Measurements from ENCODE around the gene FAM228B. TPM values are rescaled to one million over a fixed set of nuclear protein-coding genes. Genes with fewer than 3 reads are reported as not detected.

FAM228B gene
- total RNA-seq, 4 donors from 2014 or later = 22.6 to 41.4 (median 33.8) TPM

DNA sequence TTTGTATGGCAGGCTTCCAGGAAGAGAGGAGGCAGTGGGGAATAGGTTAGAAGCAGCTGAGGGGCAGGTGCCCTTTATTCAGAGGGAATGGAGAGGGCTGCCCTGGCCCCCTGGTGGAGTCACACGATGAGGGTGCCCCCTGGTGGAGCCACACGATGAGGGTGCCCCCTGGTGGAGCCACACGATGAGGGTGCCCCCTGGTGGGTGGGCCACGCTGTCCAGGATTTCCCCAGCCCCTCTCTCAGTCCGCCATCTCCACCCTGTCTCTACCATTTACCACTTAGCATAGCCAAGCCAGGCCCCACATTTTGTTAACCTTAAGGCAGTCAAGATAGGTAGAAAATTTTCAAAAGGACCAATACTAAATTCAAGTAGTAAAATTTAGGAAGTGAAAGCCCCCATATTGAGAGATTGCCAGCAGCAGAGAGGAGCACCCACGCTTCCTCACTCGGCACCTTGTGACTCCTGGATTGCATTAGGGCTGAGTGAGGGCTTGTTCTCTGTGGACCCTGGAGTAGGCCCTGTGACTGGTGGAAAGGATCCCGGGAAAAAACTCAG, 41.2 kb downstream of the FAM228B start:
- Histone ChIP-seq H3K27ac (replicated peaks in 1 of 4) (no peak overlapping the region), H3K36me3 (peaks cover 0 to 31% (median 11%) of the 10 kb centered on the region in 4 donors), H3K4me3 (no peak overlapping the region), H3K9me3 (peaks cover 0 to 5% (median 0%) of the 10 kb centered on the region in 4 donors), H3K27me3 (no peaks in the 10 kb centered on the region), H3K4me1 (no peaks in the 10 kb centered on the region)
- no peak for TF ChIP-seq POLR2AphosphoS5 (IDR thresholded peaks at IDR 0.05)
- TF ChIP-seq, protein P1, sequence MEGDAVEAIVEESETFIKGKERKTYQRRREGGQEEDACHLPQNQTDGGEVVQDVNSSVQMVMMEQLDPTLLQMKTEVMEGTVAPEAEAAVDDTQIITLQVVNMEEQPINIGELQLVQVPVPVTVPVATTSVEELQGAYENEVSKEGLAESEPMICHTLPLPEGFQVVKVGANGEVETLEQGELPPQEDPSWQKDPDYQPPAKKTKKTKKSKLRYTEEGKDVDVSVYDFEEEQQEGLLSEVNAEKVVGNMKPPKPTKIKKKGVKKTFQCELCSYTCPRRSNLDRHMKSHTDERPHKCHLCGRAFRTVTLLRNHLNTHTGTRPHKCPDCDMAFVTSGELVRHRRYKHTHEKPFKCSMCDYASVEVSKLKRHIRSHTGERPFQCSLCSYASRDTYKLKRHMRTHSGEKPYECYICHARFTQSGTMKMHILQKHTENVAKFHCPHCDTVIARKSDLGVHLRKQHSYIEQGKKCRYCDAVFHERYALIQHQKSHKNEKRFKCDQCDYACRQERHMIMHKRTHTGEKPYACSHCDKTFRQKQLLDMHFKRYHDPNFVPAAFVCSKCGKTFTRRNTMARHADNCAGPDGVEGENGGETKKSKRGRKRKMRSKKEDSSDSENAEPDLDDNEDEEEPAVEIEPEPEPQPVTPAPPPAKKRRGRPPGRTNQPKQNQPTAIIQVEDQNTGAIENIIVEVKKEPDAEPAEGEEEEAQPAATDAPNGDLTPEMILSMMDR (IDR thresholded peaks at IDR 0.05) = peak; percentile 42 to 60 (median 56)
- intact Hi-C loops (cut with DNase I) = no loop called here
- no peak for DNase-seq (ENCODE audit: extremely low spot score)
- 54% methylated on average over 8 of the region's 8 CpGs for WGBS

DNA sequence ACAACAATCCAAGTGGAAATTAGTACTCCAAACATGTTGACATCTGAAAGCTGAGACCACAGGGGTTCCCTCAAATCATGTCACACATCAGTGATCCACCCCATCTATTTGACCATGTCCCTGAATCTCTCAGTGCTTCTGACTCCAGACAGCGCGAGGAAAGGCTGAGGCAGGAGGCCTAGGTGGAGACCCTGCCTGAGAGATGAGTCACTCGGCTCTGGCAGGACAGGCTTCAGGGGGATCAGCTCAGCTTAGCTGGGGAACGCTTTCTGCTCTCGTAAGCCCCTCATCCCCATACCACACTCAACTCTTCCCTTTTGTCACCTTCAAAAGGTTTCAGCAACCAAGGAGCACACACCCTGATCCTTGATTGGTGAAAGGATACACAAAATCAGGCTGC, 45.8 kb downstream of the FAM228B start:
- H3K27me3 ChIP-seq = no peaks in the 10 kb centered on the region
- 86% methylated on average over 5 of the region's 5 CpGs for WGBS

DNA sequence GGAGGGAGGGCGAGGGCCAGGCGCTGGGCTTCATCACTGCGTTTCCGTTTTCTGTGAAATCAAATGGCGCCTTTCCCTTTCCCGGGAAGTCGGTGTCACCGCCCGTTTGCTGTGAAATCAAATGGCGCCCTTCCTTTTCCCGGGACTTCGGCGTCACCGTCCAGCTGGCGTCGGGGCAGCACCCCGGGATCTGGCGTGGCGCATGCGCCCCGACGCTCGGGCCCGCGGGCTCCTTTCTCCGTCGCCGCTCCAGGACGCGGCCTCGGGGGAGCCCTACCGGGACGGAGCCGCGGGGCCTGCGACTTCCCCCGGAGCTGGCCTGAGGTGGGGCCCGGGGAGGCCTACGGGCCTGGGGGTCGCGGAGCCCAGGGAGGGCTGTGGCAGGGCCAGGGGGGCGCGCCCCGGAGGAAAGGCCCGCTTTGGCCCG, 51.6 kb downstream of the FAM228B start, which contains the start of gene FAM228A:
FAM228A (plus strand) TSS at position 203 of the 427 bp plus-strand sequence. CDS start 428 bp downstream, outside the sequence.
- Histone ChIP-seq H3K4me3 (peak within 1 kb of the TSS in 3 of 4 donors; percentile 21 to 36 (median 26)), H3K27ac (replicated peaks in 1 of 4) (no peak within 1 kb of the TSS), H3K36me3 (no peaks in the 10 kb centered on the region), H3K27me3 (peaks cover 0 to 8% (median 0%) of the 10 kb centered on the region in 4 donors), H3K9me3 (peaks cover 0 to 5% (median 0%) of the 10 kb centered on the region in 4 donors), H3K4me1 (peaks cover 0 to 7% (median 2%) of the 10 kb centered on the region in 4 donors)
- intact Hi-C loops (cut with DNase I) = no loop called here
- 82% methylated on average over 2 of the region's 46 CpGs for WGBS
- TF ChIP-seq POLR2A (IDR thresholded peaks at IDR 0.05; ENCODE audit: low read depth) (no peak), POLR2AphosphoS5 (IDR thresholded peaks at IDR 0.05) (no peak), EP300 (IDR thresholded peaks at IDR 0.05) (no peak)
- TF ChIP-seq, protein P1 (IDR thresholded peaks at IDR 0.05) = no peak
- DNase-seq (ENCODE audit: extremely low spot score) = no peak

More for the DNA sequence above, 45.8 kb downstream of the FAM228B start:
- H3K9me3 ChIP-seq = no peaks in the 10 kb centered on the region
- H3K36me3 ChIP-seq = peaks cover 0 to 7% (median 3%) of the 10 kb centered on the region in 4 donors
- no peaks in the 10 kb centered on the region for H3K4me1 ChIP-seq
- H3K4me3 ChIP-seq = no peak overlapping the region
- DNase-seq (ENCODE audit: extremely low spot score) = no peak
- H3K27ac ChIP-seq (replicated peaks in 1 of 4) = no peak overlapping the region
- intact Hi-C loops (cut with DNase I) = no loop called here
- TF ChIP-seq POLR2AphosphoS5 (IDR thresholded peaks at IDR 0.05) = no peak
- TF ChIP-seq EP300 (IDR thresholded peaks at IDR 0.05) = no peak
- TF ChIP-seq, protein P1 (IDR thresholded peaks at IDR 0.05) = no peak
- no peak for TF ChIP-seq POLR2A (IDR thresholded peaks at IDR 0.05; ENCODE audit: low read depth)

DNA sequence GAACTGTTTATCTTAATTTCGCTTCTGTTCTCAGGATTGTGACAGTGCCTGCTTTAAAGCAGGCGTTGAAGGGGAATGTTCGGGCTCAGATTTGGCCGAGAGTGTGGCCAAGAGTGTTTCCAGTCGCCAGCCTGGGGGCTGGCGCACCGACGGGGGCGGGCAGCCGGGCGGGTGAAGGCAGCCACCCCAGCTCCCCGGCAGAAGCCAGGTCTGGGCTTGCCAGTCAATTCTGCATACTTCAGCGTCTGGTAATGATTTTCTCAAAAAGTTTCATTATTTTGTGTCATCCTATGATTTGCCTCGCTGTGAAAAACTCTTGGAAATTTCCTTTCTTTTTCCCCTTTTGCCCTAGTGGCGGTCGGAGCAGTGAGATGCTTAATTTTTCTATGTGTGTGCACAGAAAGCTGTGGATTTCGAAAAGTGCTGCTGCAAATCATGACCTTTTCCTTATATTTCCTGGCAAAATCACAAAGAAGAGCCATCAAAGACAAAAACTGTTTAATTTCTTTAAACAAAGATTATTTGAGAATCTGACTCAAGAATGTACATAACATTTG, 52.4 kb downstream of the FAM228B start:
- H3K4me1 ChIP-seq = peaks cover 0 to 7% (median 2%) of the 10 kb centered on the region in 4 donors
- DNase-seq (ENCODE audit: extremely low spot score) = no peak
- peaks cover 0 to 8% (median 0%) of the 10 kb centered on the region in 4 donors for H3K27me3 ChIP-seq
- no peak for TF ChIP-seq POLR2A (IDR thresholded peaks at IDR 0.05; ENCODE audit: low read depth)
- TF ChIP-seq, protein P1 (IDR thresholded peaks at IDR 0.05) = no peak
- TF ChIP-seq EP300 (IDR thresholded peaks at IDR 0.05) = no peak
- no peak for TF ChIP-seq POLR2AphosphoS5 (IDR thresholded peaks at IDR 0.05)
- intact Hi-C loops (cut with DNase I) = no loop called here
- peaks cover 0 to 5% (median 0%) of the 10 kb centered on the region in 4 donors for H3K9me3 ChIP-seq
- peak overlapping the region in 3 of 4 donors; percentile 9 to 36 (median 26) for H3K4me3 ChIP-seq
- H3K27ac ChIP-seq (replicated peaks in 1 of 4) = no peak overlapping the region
- WGBS = 77% methylated on average over 17 of the region's 17 CpGs
- H3K36me3 ChIP-seq = no peaks in the 10 kb centered on the region
